PFSK-1 (cell line): ENCODE data around the gene GSE1.

Experiments used
- FOXP2 ChIP-seq: optimal IDR thresholded peaks from 2 replicates; pipeline ENCODE3; 2011; ENCODE audit warnings: borderline replicate concordance, control low read depth, inconsistent platforms; ENCODE audit not compliant: insufficient read depth; ENCODE audit errors: extremely low read length, extremely low read depth
- POLR2AphosphoS5 ChIP-seq: IDR thresholded peaks from 2 replicates; pipeline ENCODE4 v1.6.1; 2012; ENCODE audit warnings: low read depth, mild to moderate bottlenecking, control low read depth, low read length, moderate library complexity
- REST ChIP-seq, 2 experiments: IDR thresholded peaks; 2 replicates each; pipeline versions ENCODE4 v1.6.1 to v1.8.0; 2011 to 2012; ENCODE audit warnings: low read depth in 2 of 2, low read length in 2 of 2, control low read depth in 1 of 2, inconsistent platforms in 1 of 2, mild to moderate bottlenecking in 1 of 2, moderate library complexity in 1 of 2; ENCODE audit not compliant: insufficient read depth in 1 of 2
- SIN3A ChIP-seq: IDR thresholded peaks from 2 replicates; pipeline ENCODE4 v1.6.1; 2012; ENCODE audit warnings: mild to moderate bottlenecking, low read length, moderate library complexity, borderline replicate concordance; ENCODE audit not compliant: insufficient read depth
- TAF1 ChIP-seq: IDR thresholded peaks from 2 replicates; pipeline ENCODE4 v1.6.1; 2012; ENCODE audit warnings: low read length, control low read depth, borderline replicate concordance; ENCODE audit not compliant: insufficient read depth

- TF ChIP-seq REST (IDR thresholded peaks at IDR 0.05; ENCODE audit: insufficient read depth in 1 of 2, low read depth in 2 of 2, low read length in 2 of 2) (no peak), POLR2AphosphoS5 (no peak), TAF1 (no peak), SIN3A (no peak), FOXP2 (no peak)
Measured at GRCh38 chr16:85639529-85640253, 26.6 kb downstream of the GSE1 start.
